ENCODE results near the gene GCK. TPM values are rescaled to one million over a fixed set of nuclear protein-coding genes. Genes with fewer than 3 reads are reported as not detected.

The GCK gene
- total RNA-seq, 1 donor from 2014 or later: not detected

DNA sequence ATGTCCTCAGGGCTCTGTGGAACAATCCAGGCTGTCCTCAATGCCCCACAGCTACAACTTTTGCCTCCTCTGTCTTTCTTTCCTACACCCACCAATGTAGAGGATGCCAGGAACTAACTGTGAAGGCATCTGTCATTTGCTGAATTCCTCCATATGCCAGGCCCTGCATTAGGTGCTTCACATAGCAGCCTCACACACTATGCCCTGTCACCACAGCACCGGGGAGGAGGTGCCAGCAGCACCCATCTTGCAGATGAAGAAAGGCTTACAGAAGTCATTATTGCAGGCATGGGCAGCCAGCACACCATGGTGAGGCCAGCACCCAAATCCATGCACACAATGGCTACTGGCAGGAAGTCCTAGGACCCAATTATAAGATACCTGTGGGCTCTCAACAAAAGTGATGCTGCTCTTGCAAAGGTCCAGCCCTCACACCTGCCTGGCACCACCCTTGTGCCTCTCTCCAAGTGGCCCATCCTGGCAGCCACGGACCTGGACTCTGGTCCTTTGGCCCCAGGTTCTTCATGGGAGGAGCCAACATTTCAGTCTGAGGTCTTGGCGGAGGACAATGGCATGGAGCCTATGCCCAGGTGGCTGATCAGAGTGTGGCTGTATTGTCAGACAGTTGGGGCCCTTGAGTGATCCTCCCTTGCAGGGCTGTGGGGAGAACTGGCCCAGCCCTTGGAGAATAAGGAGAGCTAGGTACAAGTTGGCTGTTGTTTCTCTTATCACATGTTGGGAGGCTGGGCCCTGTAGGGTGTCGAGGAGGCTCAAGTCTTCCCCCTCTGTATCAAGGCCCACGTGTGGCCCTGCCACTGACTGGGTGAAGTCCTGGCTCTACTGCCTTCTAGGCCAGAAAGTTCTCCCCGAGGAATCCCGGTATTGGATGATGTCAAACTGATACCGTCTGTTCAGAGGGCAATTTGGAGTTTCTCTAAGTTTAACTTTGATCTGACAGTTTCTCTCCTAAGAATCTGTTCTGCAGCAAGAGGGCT, 33.8 kb downstream of the GCK start:
- Mint-ChIP-seq H3K36me3 (ENCODE audit: unreplicated experiment) (no peaks in the 10 kb centered on the region), H3K4me1 (ENCODE audit: unreplicated experiment) (peaks cover 5% of the 10 kb centered on the region), H3K4me3 (ENCODE audit: unreplicated experiment) (no peak overlapping the region), H3K27me3 (ENCODE audit: unreplicated experiment) (no peaks in the 10 kb centered on the region), H3K27ac (ENCODE audit: unreplicated experiment) (no peak overlapping the region), H3K9me3 (ENCODE audit: unreplicated experiment) (no peaks in the 10 kb centered on the region)
- TF ChIP-seq, protein P1, sequence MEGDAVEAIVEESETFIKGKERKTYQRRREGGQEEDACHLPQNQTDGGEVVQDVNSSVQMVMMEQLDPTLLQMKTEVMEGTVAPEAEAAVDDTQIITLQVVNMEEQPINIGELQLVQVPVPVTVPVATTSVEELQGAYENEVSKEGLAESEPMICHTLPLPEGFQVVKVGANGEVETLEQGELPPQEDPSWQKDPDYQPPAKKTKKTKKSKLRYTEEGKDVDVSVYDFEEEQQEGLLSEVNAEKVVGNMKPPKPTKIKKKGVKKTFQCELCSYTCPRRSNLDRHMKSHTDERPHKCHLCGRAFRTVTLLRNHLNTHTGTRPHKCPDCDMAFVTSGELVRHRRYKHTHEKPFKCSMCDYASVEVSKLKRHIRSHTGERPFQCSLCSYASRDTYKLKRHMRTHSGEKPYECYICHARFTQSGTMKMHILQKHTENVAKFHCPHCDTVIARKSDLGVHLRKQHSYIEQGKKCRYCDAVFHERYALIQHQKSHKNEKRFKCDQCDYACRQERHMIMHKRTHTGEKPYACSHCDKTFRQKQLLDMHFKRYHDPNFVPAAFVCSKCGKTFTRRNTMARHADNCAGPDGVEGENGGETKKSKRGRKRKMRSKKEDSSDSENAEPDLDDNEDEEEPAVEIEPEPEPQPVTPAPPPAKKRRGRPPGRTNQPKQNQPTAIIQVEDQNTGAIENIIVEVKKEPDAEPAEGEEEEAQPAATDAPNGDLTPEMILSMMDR (IDR thresholded peaks at IDR 0.05): no peak
- DNase-seq (ENCODE audit: extremely low spot score, unreplicated experiment): no peak

GRCh38 chr7:44154703-44155102, 34.5 kb downstream of the GCK start:
- TF ChIP-seq, protein P1 (IDR thresholded peaks at IDR 0.05): no peak
- H3K27me3 Mint-ChIP-seq (ENCODE audit: unreplicated experiment): no peaks in the 10 kb centered on the region
- no peaks in the 10 kb centered on the region for H3K9me3 Mint-ChIP-seq (ENCODE audit: unreplicated experiment)
- H3K27ac Mint-ChIP-seq (ENCODE audit: unreplicated experiment): no peak overlapping the region
- no peak for DNase-seq (ENCODE audit: extremely low spot score, unreplicated experiment)
- no peak overlapping the region for H3K4me3 Mint-ChIP-seq (ENCODE audit: unreplicated experiment)
- H3K36me3 Mint-ChIP-seq (ENCODE audit: unreplicated experiment): no peaks in the 10 kb centered on the region
- H3K4me1 Mint-ChIP-seq (ENCODE audit: unreplicated experiment): peaks cover 5% of the 10 kb centered on the region

DNA sequence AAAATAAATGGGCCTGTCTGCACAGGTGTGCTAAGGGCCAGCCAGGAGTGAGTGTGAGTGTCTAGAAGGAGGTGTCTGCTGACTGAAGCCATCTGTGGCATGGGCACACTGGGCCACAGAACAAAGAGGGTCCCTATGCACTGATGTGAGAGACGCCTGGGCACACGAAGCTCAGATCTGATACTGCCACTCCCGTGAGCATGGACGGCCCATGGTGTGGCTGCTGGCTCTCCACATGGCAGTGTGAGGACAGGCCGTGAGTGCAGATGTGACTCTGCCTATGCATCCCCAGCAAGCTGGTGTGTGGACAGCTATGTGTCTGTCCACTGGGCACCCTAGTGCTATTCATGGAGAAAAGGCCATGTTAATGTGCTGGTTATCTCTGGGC, 35.3 kb downstream of the GCK start:
- Mint-ChIP-seq H3K9me3 (ENCODE audit: unreplicated experiment) (no peaks in the 10 kb centered on the region), H3K36me3 (ENCODE audit: unreplicated experiment) (no peaks in the 10 kb centered on the region), H3K27ac (ENCODE audit: unreplicated experiment) (no peak overlapping the region), H3K27me3 (ENCODE audit: unreplicated experiment) (no peaks in the 10 kb centered on the region), H3K4me3 (ENCODE audit: unreplicated experiment) (no peak overlapping the region), H3K4me1 (ENCODE audit: unreplicated experiment) (peaks cover 5% of the 10 kb centered on the region)
- DNase-seq (ENCODE audit: extremely low spot score, unreplicated experiment): no peak
- TF ChIP-seq, protein P1 (IDR thresholded peaks at IDR 0.05): no peak

GRCh38 chr7:44152971-44153947, 36.0 kb downstream of the GCK start:
- no peaks in the 10 kb centered on the region for H3K36me3 Mint-ChIP-seq (ENCODE audit: unreplicated experiment)
- no peak for DNase-seq (ENCODE audit: extremely low spot score, unreplicated experiment)
- H3K4me1 Mint-ChIP-seq (ENCODE audit: unreplicated experiment): peaks cover 5% of the 10 kb centered on the region
- H3K9me3 Mint-ChIP-seq (ENCODE audit: unreplicated experiment): no peaks in the 10 kb centered on the region
- no peak overlapping the region for H3K4me3 Mint-ChIP-seq (ENCODE audit: unreplicated experiment)
- H3K27ac Mint-ChIP-seq (ENCODE audit: unreplicated experiment): no peak overlapping the region
- H3K27me3 Mint-ChIP-seq (ENCODE audit: unreplicated experiment): no peaks in the 10 kb centered on the region
- TF ChIP-seq, protein P1 (IDR thresholded peaks at IDR 0.05): no peak
